GM19468 (cell line): ENCODE data around the gene FIBCD1.

Source experiments
- ATAC-seq: cut with Tn5 transposase; IDR thresholded peaks from one replicate; pipeline ENCODE4 v1.9.1; 2021; ENCODE audit warnings: mild to moderate bottlenecking, moderate library complexity, moderate number of reproducible peaks; ENCODE audit not compliant: unreplicated experiment; ENCODE audit errors: extremely low read depth

Gene FIBCD1

DNA sequence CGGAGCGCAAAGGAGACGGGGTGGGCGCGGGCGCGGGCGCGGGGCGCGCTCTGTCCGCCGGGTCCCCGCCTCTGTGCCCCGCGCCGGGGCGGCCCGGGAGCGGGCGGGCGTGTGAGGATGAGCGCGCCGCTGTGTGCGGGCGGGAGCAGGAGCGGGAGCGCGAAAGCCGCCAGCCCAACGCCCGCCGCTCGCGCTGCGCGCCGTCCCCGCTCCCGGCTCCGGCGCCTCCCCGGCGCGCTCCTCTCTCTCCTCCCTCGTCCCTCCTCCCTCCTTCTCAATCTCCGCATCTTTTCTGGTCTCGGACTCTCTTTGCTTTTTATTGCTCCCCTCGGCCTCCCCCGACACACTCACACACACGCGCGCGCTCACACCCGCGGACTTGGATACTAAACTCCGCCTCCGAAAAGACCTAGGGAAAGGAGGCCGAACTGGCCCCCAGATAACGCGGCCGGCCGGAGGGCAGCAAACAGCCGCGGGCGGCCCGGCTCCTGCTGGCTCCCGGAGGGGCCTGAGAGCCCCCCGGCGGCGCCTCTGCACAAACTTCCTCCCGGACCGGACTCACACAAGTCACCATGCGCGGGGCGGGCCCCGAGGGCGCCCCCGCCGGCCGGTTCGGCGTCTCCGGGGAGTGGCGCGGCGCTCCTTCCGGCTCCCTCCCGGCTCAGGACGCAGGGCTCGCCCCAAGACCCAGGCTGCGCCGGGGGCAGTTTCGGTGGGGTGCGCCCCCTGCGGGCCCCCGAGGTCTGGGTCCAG is at the start of gene FIBCD1:
FIBCD1 (minus strand) TSS at position 596 of the 753 bp plus-strand sequence. CDS start 640 bp downstream, outside the sequence.
- no peak for ATAC-seq

DNA sequence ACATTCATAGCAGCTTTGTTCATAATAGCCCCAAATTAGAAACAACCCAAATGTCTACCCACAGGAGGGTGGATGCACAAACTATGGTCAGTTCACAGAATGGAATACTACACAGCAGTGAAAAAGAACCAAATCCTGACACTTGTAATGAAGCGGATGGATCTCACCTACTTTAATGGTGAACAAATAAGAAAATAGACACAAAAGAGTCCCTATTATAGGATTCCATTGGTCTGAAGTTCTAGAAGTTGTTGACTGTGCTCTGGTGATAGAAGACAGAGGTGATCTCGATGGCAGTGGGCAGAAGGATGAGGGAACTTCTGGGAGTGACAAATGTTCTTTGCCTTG is 49.3 kb upstream of the FIBCD1 start:
- no peak for ATAC-seq

DNA sequence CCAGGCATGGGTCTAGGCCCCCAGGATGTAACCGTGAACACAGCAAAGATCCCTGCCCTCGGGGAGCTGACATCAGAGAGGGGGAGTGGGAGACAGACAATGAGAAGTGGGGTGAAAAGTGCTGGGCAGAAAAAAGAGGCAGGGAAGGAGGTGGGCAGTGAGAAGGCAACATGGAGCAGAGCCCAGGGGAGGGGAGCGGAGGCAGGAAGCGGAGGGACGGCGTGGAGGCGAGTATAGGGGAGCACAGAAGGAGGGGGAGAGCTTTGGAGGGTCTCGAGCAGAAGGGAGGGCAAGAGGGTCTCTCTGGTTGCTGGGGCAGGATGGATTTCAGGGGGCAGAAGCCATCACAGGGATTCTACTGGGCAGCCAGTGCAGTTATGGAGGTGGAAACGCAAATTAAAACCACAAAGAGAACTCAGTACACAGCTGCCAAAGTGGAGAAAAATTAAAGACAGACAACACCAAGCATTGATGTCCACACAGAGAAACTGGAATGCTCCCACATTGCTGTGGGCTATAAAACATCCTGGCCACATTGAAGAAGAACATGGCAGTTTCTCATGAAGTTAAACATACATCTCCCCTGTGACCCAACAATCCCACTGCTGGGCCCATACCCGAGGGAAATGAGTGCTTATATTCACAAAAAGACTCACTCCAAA is 48.8 kb upstream of the FIBCD1 start:
- ATAC-seq: no peak

DNA sequence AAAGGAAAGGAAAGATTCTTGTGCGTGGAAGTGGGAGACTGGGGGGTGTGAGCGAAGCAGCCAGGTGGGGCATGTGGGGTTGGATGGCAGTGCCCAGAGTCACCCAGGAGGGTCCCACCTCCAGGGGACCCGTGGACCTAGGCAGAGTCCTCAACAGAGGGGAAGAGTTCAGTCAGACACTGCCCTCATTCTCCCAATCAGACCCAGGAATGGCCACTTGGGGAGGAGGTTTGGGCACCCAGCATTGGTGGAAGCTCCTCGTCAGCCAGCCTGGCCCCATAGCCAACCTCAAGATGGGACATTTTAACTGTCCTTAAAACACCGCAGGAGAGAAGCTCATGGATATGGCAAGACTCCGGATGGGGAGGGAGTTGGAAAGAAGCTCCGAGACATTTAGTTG is 48.0 kb upstream of the FIBCD1 start:
- ATAC-seq: no peak

DNA sequence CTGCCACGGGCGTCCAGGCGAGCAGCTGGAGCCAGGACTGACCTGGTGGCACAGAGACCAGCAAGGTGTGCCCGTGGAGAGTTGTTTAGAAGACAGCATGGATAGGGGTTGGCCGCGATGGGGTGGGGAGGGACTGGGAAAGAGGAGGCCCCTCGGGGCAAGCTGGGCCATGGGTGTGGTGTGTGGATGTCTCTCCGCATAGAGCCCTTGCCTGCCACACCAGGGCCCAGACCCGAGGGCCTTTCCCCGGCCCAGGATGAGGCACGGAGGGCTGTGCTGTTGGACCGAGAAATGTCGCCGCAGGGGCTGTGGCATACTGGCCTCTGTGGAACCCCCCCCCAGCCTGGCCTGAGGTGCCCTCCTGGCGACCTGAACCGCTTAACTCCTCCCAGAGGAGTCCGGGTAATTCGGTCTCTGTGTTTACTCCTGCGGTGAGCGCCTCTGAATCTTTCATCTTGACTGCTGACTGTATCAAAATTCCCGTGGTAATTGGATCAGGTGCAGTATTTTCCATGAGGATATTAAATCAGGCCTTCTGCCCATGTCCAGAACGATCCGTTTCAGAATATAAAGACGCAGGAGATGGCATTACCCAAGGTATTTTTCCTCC is 47.4 kb upstream of the FIBCD1 start:
- ATAC-seq: no peak

- ATAC-seq: no peak
Observed at GRCh38 chr9:130985606-130986162, 46.6 kb upstream of the FIBCD1 start.

GRCh38 chr9:130985029-130985428 is 46.0 kb upstream of the FIBCD1 start:
- no peak for ATAC-seq

DNA sequence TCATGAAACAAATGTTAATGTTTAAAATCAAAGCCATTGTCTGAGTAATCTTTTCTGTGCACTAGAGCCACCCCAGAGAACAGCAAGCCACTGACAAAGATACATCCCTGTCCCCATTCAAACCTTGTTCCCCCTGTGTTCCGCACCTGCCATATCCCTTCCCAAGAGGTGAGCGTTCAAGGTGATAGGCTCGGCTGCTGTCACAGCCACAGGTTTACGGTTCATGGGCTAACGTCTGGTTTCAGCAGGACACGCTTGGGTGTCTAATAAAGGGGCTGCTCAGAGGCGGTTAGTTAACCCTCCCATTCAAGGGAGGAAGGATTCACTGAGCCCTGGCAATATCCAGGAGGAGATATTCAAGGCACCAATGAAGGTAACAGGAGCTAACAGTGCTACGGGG is 45.5 kb upstream of the FIBCD1 start:
- ATAC-seq: no peak

DNA sequence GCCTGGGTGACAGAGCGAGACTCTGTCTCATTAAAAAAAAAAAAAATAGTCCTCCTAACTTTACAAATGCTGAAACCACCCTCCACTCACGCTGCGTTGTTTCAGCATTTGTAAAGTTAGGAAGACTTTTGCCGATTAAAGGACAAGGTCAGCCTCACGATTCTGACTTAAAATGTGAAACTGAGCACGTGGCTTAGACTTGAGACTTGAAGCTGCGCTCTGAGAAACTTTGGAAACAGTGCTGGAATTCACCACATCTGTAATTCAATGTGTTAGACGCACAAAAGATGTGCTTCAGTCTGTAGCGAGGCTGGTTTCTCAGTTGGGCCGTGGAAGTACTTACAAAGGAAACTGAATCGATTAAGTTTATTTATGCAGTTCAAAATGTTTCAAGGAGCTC is 44.9 kb upstream of the FIBCD1 start:
- no peak for ATAC-seq

GRCh38 chr9:130983359-130983670 is 44.3 kb upstream of the FIBCD1 start:
- no peak for ATAC-seq

- ATAC-seq: no peak
Observed at GRCh38 chr9:130982636-130983358, 43.8 kb upstream of the FIBCD1 start.

DNA sequence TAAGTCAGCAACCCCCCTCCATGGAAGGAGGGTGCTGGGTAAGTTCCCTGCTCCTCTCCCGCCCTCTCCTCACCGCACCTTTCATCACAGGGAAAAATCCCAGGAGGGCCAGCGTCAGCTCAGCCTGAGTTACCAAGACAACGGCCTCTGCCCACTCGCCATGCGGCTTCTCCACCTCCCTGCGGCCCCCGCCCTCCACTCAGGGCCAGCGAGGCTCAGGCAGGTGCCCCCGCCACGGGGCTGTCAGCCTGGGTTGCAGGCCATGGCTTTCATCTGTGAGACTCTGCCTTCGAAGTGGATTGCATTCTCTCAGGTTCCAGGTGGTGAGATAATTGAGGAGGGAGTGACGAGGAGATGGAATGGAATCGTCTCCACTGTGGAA is 42.7 kb upstream of the FIBCD1 start:
- no peak for ATAC-seq

GRCh38 chr9:130981002-130981755 is 42.1 kb upstream of the FIBCD1 start:
- no peak for ATAC-seq

DNA sequence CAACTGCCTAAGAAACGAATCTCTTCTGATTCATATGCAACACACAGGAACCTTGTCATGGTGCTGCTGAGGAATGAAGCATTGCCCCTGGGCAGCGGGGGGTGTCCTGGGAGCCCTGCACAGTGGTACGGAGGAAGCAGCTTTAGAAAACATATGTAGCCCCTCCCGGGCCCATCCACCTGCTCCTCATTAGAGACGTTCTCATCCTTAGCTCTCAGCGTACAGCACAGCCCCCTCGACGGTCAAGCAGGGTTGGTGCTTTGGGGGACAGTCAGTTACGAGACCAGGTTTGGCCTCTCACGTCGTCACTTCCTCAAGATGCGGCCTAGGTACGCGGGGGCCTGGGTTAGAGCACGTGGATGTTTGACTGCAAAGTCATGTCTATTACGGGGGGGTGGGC is 41.5 kb upstream of the FIBCD1 start:
- no peak for ATAC-seq

DNA sequence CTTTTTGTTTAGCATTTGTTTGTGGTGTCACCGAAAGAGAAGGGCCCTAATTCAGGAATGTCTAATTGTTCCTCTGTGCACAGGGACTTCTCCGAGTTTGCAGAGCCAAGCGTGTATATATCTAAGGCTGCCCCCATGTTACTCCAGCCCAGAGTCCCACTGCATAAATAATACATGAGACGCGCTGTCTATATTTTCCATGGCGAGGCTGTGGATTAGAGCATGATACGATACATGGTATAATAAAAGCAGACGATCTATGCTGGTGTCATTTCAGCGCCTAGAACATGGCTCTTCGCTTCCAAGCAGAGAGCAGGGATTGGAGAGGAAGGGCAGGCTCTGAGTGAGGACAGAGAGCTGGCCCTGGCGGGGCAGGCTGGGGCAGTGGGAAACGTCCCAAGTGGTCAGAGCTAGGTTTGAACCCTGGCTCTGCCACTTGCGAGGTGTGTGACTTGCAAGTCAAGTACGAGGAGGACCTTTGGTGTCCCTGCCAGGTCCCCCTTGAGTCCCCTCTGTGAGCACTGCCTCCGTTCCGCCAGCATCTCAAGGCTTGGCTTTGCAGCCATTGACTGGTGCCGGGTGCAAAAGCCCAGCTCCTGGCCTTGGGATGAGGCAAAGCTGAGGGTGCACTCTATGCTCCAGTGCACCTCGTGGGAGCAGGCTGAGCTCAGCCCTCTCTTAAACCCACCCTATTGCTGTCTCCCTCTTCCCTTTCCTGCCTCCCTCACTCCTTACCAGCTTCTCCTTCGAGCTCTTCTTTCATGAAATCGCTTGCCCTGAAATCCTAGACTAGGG is 40.7 kb upstream of the FIBCD1 start:
- no peak for ATAC-seq

DNA sequence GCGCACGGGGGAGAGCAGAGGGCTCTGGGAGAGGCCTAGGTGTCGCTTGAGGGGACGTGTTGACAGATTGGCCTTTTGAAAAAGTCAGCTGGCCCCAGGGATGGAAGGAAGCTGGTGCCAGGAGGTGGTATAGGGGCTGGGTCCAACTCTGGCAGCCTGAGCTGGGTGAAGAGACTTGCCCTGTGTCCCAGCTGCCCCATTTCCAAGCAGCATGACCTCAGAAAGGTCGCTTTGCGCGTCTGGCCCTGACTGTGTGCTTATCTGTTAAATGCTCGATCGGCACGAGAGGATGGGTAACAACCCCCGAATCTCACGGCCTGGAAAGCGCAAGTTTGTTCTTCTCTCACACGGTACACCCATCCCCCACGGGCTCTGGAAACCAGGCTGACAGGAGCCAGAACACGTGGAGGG is 38.8 kb upstream of the FIBCD1 start:
- ATAC-seq: no peak

DNA sequence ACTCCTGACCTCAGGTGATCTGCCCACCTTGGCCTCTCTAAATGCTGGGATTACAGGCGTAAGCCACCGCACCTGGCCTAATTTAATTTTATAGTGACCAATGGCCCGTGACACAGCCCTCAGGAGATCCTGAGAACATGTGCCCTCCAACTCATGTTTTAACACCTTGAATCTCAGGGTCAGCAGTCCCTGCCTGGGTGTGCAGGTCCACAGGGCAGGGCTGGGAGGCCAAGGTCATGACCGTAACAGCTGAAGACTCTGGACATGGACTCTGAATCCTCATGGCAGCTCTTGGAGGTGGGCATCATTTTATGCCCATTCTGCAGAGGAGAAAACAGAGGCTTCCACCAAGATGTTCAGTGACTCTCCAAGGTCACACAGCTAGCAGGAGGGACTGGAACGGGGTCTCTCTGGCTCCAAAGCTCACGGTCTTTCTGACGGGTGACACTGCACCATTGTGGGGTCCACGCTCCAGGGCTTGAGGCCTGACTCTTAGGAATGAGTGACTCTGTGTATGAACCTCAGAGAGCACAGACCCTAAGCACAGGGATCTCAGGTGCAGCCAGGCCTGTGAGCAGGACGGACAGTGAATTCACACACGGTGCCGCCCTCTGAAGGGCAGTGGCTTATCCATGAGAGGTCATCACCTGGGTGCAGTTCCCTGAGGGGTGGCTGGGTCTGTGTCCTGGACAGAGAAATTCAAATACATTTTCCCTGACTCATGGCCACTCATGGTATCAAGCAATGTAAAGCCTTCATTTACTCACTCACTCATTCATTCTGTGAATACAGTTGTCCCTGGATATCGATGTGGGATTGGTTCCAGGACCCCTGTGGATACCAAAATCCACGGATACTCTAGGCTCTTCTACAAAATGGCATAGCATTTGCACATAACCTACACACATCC is 37.1 kb upstream of the FIBCD1 start:
- ATAC-seq: no peak

- ATAC-seq: no peak
Observed at GRCh38 chr9:130975156-130975555, 36.1 kb upstream of the FIBCD1 start.
